NCI-H2107 (cell line): Measurements from ENCODE around the gene SHE.
A peak's percentile ranks its signal among the peaks of the same experiment; 100 is the strongest.
"Not testable (repeated sequence)": the region's sequence is repeated elsewhere in the genome, so short reads cannot be mapped to it uniquely, and the experiment has no call there.

Experiments used
- DNase-seq: peaks from one replicate; lab custom pipeline; 2025; lab: John Stamatoyannopoulos, UW

The SHE gene

GRCh38 chr1:154502066-154502743, at the start of gene SHE, which contains the start of gene TDRD10:
Gene SHE (minus strand): TSS chr1:154502412. CDS start chr1:154502026, 386 bp downstream.
Gene TDRD10 (plus strand): TSS chr1:154502219. CDS start chr1:154506904, 4,685 bp downstream.
- DNase-seq = no peak

DNA sequence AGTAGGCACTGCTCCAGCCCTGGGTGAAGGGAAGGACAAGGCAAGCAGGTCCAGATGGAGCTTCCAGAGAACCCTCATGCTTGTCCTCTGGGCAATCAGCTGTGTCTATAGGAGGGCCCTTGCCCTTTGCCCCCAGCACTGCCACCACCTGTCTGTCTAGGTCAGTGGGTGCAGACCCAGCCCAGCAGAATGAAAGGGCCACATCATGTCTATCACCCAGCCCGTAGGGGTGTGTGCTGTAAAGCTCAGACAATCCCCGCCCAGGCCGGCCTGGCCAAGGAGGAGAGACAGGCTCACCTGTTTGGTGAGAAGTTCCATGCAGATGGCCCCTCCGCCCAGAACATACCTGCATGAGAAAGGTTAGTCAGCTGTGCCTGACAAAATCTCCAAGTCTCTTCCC, 49.3 kb upstream of the SHE start:
- no peak for DNase-seq

- DNase-seq = no peak
These were observed 48.4 kb upstream of the SHE start for GRCh38 chr1:154550657-154551056.

DNA sequence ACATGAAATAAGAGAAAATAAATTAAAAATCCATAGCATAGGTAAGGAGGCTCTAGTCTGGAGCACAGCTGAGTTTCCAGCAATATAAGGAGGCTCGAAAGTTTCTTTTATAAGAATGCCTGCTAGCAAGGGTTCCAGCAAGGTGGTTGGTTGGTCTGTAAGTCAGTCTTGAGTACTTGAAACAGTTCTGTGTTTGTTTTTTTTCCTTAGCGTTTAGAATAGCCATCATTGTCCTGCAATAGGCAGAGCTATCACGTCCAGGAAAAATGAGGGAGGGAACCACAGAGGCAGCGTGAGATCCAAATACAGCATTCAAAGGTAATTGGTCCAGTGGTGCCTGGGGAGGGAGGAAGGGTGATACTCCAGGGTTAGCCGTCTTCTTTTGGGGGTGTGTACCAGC, 47.9 kb upstream of the SHE start:
- DNase-seq = no peak

GRCh38 chr1:154549202-154549770, 47.1 kb upstream of the SHE start:
- DNase-seq = no peak

DNA sequence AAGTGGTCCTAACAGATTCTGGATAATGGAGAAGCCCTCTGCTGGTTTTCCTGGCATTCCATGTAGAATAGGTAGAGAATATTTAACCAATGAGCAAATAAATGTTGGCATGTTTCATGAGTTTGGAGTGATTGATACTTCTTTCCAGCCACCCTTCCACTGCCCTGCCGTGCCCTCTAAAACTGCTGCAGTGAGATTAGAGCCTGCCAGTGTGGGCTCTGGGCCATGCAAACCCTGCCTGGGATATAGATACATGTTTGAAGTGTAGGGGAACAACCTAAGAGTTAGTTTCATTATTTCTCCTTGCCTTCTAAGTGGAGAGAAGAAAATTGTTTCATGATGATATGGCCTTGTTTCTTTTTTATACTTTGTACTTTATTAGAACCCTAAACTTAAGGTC, 45.8 kb upstream of the SHE start:
- no peak for DNase-seq

- no peak for DNase-seq
These were observed 45.0 kb upstream of the SHE start for GRCh38 chr1:154547105-154547732.

GRCh38 chr1:154546264-154547063, 44.3 kb upstream of the SHE start:
- peak; percentile 73 for DNase-seq

DNA sequence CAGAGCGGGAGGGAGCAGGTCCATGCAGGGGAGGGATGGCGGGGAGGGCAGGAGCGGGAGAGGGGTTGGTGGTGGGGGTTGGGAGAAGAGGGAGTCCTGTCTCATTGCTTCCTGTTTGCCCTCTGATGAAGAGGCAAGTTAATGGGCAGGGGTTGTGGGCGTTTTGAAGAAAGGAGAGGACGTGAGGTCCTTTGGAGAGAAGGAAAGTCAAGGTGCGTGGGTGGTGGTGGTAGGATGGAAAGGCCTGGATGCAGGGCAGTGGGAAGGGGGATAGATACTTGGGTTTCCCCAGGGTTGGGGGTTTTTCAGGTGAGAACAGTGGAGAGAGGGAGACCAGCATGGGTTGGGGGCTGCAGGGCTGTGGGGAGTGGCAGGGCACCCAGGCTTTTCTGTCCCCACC, 39.0 kb upstream of the SHE start:
- no peak for DNase-seq

DNA sequence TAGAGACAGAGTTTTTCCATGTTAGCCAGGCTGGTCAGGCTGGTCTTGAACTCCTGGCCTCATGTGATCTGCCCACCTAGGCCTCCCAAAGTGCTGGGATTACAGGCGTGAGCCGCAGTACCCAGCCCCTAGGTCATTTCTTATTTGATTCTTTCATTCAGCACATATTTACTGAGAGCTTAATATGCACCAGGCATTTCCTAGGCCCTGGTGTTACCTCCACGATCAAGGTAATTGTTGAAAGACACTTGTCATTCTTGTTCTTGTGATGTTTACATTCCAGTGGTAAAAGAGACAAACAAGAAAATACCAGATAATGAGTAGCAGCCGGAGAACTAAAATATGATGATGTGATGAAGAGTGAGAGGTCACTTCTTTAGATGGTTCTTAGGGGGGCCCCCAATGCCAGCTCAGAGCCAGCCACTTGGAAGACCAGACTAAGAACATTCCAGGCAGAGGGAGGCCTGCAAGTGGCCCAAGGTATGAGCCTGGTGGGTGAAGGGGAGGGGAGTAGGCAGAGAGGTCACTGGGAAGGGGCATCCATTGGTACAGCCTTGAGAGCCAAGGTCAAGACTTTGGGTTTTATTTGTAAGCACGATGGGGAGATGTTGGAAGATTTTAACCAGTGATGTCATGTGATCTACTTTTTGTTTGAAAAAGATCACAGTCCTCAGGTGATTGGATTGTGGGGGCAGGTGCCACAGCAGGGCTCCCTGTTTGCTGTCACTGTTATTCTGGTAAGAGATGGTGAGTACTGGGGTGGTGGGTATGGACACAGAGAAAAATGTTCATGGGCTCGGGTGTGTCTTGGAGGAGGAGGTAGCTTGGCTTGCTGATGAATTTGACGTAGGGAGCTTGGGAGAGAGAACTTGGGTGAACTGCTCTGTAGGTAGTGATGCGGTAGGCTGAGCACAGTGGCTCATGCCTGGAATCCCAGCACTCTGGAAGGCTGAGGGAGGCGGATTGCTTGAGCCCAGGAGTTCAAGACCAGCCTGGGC, 37.6 kb upstream of the SHE start:
- DNase-seq = no peak

DNA sequence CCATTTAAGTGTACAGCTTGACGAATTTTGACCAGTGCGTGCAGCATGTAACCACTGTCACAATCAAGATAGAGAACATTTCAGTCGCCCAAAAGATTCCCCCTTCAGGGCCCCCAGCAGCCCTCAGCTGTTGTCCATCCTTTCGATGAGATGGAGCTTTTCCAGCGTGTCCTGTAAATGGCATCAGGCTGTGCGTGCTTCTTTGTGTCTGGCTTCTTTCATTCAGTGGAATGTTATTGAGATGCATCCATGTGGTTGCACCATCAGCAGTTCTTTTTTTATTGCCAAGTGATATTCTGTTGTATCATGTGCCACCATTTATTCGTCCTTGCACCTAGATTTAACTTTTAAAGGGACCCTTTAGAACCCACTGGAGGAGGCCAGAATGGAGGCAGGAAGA, 34.4 kb upstream of the SHE start:
- DNase-seq = no peak

DNA sequence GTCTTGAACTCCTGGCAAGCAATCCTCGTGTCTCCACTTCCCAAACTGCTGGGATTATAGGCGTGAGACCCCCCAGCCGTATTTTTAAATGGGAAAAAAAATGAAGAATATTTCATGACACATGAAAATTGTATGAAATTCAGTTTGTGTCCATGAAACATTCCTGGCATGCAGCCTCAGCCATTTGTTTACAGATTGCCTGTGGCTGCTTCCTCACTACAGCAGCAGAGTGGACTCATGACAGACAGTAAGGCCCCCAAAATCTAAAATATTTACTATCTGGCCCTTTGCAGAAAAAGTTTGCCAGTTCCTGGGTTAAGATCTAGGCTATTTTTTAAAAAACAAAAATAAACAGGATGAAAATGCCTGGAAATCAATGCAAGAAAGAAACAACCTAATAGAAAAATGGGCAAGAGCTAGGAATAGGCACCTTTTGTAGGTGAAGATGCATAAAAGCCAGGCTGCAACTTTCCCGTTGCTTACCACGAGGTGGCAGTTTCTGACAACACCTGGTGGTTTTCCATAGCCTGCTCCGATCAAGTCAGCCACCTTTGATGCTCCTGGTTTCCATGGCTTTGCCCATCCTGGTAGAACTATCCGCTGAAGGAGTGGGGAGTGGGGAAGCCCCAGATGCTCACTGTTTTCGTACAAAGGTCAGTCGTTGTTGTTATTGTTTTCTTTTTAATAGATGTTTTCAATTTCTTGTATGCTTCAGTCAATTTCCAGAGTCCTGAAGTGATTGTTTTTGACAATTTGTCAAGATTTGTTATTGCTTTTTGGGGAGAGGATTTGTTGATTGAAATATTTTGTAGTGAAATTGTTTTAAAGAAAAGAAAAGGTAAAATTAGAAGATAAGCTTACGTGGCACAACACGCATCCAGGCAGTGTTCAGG, 32.0 kb upstream of the SHE start:
- DNase-seq = peak; percentile 29

DNA sequence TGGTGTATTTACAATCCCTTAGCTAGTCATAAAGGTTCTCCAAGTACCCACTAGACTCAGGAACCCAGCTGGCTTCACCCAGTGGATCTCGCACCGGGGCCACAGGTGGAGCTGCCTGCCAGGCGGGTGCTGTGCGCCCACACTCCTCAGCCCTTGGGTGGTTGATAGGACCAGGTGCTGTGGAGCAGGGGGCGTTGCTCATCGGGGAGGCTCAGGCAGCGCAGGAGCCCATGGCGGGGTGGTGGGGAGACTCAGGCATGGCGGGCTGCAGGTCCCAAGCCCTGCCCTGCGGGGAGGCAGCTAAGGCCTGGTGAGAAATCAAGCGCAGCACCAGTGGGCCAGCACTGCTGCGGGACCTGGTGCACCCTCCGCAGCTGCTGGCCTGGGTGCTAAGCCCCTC, 29.7 kb upstream of the SHE start:
- DNase-seq = not testable (repeated sequence)

DNA sequence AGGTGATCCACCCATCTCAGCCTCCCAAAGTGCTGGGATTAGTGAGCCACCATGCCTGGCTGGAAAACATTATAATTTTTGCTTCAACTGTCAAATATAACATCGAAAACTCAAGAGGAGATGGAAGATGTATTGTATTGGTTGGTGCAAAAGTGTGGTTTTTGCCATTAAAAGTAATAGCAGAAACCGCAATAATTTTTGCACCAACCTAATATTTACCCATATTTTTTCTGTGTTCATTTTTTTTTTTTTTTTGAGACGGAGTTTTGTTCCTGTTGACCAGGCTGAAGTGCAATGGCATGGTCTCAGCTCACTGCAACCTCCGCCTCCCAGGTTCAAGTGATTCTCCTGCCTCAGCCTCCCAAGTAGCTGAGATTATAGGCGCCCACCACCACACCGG, 27.1 kb upstream of the SHE start:
- no peak for DNase-seq

- no peak for DNase-seq
These were observed 25.0 kb upstream of the SHE start for GRCh38 chr1:154527192-154527591.

GRCh38 chr1:154524881-154525280, 22.7 kb upstream of the SHE start:
- no peak for DNase-seq

DNA sequence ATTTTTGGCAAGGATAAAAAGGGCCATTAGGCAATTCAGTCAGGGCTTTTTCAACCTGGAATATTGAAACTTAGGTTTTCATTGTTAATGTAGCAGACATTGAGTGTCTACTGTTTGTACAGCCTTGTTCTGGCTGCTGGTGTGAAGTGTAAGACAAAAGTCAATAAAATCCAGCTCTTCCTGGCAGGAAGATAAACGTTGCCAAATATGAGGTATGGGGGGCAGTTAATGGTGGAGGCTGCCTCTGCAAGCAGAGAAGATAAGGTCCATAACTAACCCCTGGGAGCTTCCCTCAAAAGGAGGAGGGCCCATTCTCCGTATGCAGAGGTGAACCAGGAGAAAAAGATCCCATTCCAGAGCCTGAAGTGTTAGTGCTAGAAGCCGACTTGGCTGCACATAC, 19.5 kb upstream of the SHE start:
- no peak for DNase-seq

DNA sequence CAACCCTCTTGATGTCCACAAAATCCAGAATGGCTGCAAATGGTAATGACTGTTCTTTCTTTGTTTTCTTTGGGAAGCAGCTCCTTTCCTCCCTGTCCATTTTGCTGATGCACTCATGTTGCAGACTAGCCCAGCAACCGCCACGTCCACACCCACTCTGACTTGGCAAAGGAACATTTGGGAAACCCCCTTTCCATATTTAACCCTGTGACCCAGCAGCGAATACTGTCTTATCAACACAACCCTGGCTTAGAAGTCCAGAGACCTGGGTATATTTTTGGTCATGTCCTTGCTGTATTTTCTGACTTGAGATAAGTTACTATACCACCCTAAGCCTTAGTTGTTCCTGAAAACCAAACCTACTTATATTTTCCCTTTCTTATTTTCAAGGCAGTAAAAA, 18.1 kb upstream of the SHE start:
- DNase-seq = no peak

DNA sequence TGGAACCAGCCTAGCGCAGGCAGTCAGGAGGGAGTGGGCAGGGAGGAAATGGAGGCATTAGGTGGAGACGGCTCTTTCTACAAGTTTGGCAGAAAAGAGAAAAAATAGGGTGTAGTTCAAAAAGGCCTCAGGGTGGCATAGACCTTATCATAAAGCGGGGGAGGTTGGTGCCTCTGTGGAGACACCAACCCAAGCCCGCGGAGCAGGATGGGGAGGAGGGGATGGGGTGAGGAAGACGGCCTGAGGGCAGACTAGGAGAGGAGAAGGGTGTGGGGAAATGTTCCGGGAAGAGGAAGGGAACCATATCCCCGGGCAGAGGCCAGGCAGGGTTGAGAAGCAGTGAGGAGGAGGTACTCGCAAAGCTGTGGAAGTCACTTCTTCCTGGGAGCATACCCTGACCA, 17.4 kb upstream of the SHE start:
- DNase-seq = no peak

DNA sequence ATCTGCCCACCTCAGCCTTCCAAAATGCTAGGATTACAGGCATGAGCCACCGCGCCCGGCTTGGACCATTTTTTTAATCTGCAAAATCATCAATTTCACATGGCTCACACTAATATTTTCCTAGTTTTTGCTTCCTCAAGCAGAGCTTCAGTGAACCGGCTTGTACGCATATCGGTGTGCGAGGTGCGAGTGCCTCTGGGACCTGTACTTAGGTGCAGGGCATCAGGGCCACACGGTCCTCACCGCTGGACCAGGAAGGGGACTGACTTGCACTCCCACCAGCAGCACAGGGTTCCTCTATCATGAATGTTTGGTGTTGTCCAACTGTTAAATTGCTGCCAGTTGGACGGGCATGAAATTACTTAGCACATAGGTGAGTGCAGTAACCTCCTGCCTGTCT, 15.4 kb upstream of the SHE start:
- no peak for DNase-seq
